ENCODE results near the gene OR4A15. TPM values are rescaled to one million over a fixed set of nuclear protein-coding genes. Genes with fewer than 3 reads are reported as not detected.

OR4A15 gene
- not detected in 2 replicates for total RNA-seq

DNA sequence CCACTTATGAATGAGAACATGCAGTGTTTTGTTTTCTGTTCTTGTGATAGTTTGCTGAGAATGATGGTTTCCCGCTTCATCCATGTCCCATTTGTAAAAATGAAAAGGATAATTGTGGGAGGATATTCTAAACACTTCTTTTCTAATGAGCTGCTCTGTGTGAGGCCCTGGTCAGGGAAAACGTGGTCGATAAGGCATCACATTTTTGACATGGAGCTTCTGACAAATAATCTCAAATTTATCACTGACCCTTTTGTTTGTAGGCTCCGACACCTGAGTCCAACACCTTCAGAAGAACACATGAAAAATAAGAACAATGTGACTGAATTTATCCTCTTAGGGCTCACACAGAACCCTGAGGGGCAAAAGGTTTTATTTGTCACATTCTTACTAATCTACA lies at the start of gene OR4A15:
Gene OR4A15 (plus strand): TSS at position 301 of the 400 bp plus-strand sequence. CDS start 0 bp downstream, at position 301.

DNA sequence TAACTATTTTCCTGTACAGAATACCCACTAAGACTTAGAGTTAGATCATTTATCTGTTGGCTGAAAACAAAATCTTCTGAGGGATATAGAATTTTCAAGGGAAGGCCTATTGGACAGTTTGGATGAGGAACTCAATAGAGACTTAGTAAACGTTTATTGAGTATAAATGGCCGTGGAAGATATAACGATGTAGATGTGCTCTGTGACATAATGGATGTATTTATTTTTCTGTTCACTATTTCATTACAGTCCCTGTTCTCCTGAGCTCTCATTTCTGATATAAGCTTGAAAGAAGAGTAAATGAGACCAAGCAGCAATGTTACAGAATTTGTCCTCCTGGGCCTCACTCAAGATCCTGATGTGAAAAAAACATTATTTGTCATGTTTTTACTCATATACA lies 24.9 kb upstream of the OR4A15 start, which contains the start of gene OR4A16:
Gene OR4A16 (plus strand): TSS at position 301 of the 400 bp plus-strand sequence. CDS start 0 bp downstream, at position 301.

Other genes with a start within 250 kb of the OR4A15 start
- not detected in 2 replicates for gene TRIM48, start 105.8 kb upstream of the OR4A15 start, total RNA-seq
- gene OR4A16, start 24.8 kb upstream of the OR4A15 start, total RNA-seq = not detected in 2 replicates
- not detected in 2 replicates for gene OR4C15, start 186.5 kb downstream of the OR4A15 start, total RNA-seq
- gene OR4C16, start 204.2 kb downstream of the OR4A15 start, total RNA-seq = not detected in 2 replicates
- not detected in 2 replicates for gene OR4C11, start 239.7 kb downstream of the OR4A15 start, total RNA-seq

All from epithelial cell of umbilical artery (primary cell).